H9 (cell line): ENCODE data around the gene LIX1L. TPM values are rescaled to one million over a fixed set of nuclear protein-coding genes. Genes with fewer than 3 reads are reported as not detected.

Experiments
- DNase-seq: peaks from one replicate; pipeline ENCODE4 v3.0.0-alpha.2; 2017
- H2AFZ ChIP-seq: one replicate; pipeline ENCODE4 v1.6.1; 2013; ENCODE audit warnings: mild to moderate bottlenecking, low read length, control low read depth, moderate library complexity
- H2AK5ac ChIP-seq: 2 replicates; pipeline ENCODE4 v1.6.1; 2013; ENCODE audit warnings: low read length, control low read depth, mixed read lengths; ENCODE audit not compliant: insufficient read length
- H2BK120ac ChIP-seq: one replicate; pipeline ENCODE4 v1.6.1; 2013; ENCODE audit warnings: low read depth, mild to moderate bottlenecking, low read length, control low read depth, inconsistent platforms; ENCODE audit not compliant: poor library complexity, severe bottlenecking
- H2BK12ac ChIP-seq: 2 replicates; pipeline ENCODE4 v1.6.1; 2013; ENCODE audit warnings: low read length, control low read depth, mixed read lengths, low read depth; ENCODE audit not compliant: insufficient read length
- H2BK15ac ChIP-seq: 2 replicates; pipeline ENCODE4 v1.6.1; 2013; ENCODE audit warnings: low read depth, low read length, control low read depth
- H2BK20ac ChIP-seq: one replicate; pipeline ENCODE4 v1.6.1; 2013; ENCODE audit warnings: low read depth, mild to moderate bottlenecking, low read length, control low read depth, inconsistent platforms; ENCODE audit not compliant: poor library complexity, severe bottlenecking
- H2BK5ac ChIP-seq: 2 replicates; pipeline ENCODE4 v1.6.1; 2013; ENCODE audit warnings: low read length, control low read depth, mixed read lengths; ENCODE audit not compliant: insufficient read length
- H3K14ac ChIP-seq: 2 replicates; pipeline ENCODE4 v1.6.1; 2013; ENCODE audit warnings: low read length, control low read depth; ENCODE audit not compliant: insufficient read depth
- H3K18ac ChIP-seq: 2 replicates; pipeline ENCODE4 v1.6.1; 2013; ENCODE audit warnings: low read depth, mild to moderate bottlenecking, mixed read lengths, low read length, control low read depth; ENCODE audit not compliant: insufficient read length
- H3K23ac ChIP-seq: 2 replicates; pipeline ENCODE4 v1.6.1; 2013; ENCODE audit warnings: low read length, control low read depth, mixed read lengths, low read depth; ENCODE audit not compliant: insufficient read length
- H3K23me2 ChIP-seq: 2 replicates; pipeline ENCODE4 v1.6.1; 2013; ENCODE audit warnings: low read depth, mild to moderate bottlenecking, mixed read lengths, low read length, control low read depth; ENCODE audit not compliant: insufficient read length, poor library complexity, severe bottlenecking
- H3K27ac ChIP-seq: 2 replicates; pipeline ENCODE4 v1.5.1; 2013; ENCODE audit warnings: low read length, control low read depth, mixed read lengths, low read depth; ENCODE audit not compliant: insufficient read length
- H3K27me3 ChIP-seq: 2 replicates; pipeline ENCODE4 v1.6.1; 2013; ENCODE audit warnings: low read length, control low read depth, inconsistent platforms; ENCODE audit not compliant: insufficient read depth
- H3K4ac ChIP-seq: 2 replicates; pipeline ENCODE4 v1.6.1; 2013; ENCODE audit warnings: low read depth, mild to moderate bottlenecking, control low read depth, inconsistent platforms, low read length, moderate library complexity
- H3K4me1 ChIP-seq: 2 replicates; pipeline ENCODE4 v1.6.1; 2013; ENCODE audit warnings: low read length, control low read depth, inconsistent platforms; ENCODE audit not compliant: insufficient read depth
- H3K4me2 ChIP-seq: 2 replicates; pipeline ENCODE4 v1.6.1; 2013; ENCODE audit warnings: low read length, control low read depth, mixed read lengths; ENCODE audit not compliant: insufficient read length, insufficient read depth
- H3K56ac ChIP-seq: 2 replicates; pipeline ENCODE4 v1.6.1; 2013; ENCODE audit warnings: low read depth, mild to moderate bottlenecking, mixed read lengths, low read length, control low read depth; ENCODE audit not compliant: insufficient read length
- H3K79me1 ChIP-seq: 2 replicates; pipeline ENCODE4 v1.6.1; 2013; ENCODE audit warnings: low read depth, mild to moderate bottlenecking, moderate library complexity, low read length, control low read depth, inconsistent platforms; ENCODE audit not compliant: insufficient read depth, poor library complexity, severe bottlenecking
- H3K79me2 ChIP-seq: 2 replicates; pipeline ENCODE4 v1.6.1; 2013; ENCODE audit warnings: low read length, control low read depth, inconsistent platforms; ENCODE audit not compliant: insufficient read depth
- H3K9ac ChIP-seq: 2 replicates; pipeline ENCODE4 v1.6.1; 2013; ENCODE audit warnings: low read length, control low read depth, mixed read lengths; ENCODE audit not compliant: insufficient read length; ENCODE audit errors: extremely low read depth
- H3K9me3 ChIP-seq: one replicate; pipeline ENCODE4 v1.6.1; 2013; ENCODE audit warnings: low read depth, low read length, inconsistent platforms; ENCODE audit not compliant: control insufficient read depth
- H3T11ph ChIP-seq: one replicate; pipeline ENCODE4 v1.6.1; 2013; ENCODE audit warnings: mild to moderate bottlenecking, low read length, control low read depth, inconsistent platforms
- H4K20me1 ChIP-seq: one replicate; pipeline ENCODE4 v1.6.1; 2013; ENCODE audit not compliant: control insufficient read depth, insufficient read length, insufficient read depth
- H4K5ac ChIP-seq: 2 replicates; pipeline ENCODE4 v1.6.1; 2013; ENCODE audit warnings: low read depth, mild to moderate bottlenecking, mixed read lengths, low read length, control low read depth; ENCODE audit not compliant: insufficient read length
- H4K8ac ChIP-seq: replicated peaks from 2 replicates; pipeline ENCODE4 v1.6.1; 2013; ENCODE audit warnings: low read length, control low read depth, mixed read lengths, low read depth; ENCODE audit not compliant: insufficient read length
- H4K91ac ChIP-seq: 2 replicates; pipeline ENCODE4 v1.6.1; 2013; ENCODE audit warnings: low read depth, mild to moderate bottlenecking, moderate library complexity, mixed read lengths, low read length, control low read depth; ENCODE audit not compliant: insufficient read length
- H3K27ac Mint-ChIP-seq, 3 experiments: 2 replicates in 2 of 3; 3 replicates in 1 of 3; pipeline ENCODE4 v1.8.0; 2020 to 2021; ENCODE audit warnings: mixed read lengths in 3 of 3, mild to moderate bottlenecking in 1 of 3, moderate library complexity in 1 of 3
- H3K27me3 Mint-ChIP-seq: 2 replicates; pipeline ENCODE4 v1.8.0; 2021; ENCODE audit warnings: low read depth, mild to moderate bottlenecking, moderate library complexity, mixed read lengths
- H3K36me3 Mint-ChIP-seq, 3 experiments: 2 replicates in 2 of 3; 3 replicates in 1 of 3; pipeline ENCODE4 v1.8.0; 2020 to 2021; ENCODE audit warnings: low read depth in 3 of 3, mixed read lengths in 3 of 3; ENCODE audit not compliant: insufficient read depth in 1 of 3
- H3K4me1 Mint-ChIP-seq, 2 experiments: 2 replicates each; pipeline ENCODE4 v1.8.0; 2020; ENCODE audit warnings: mixed read lengths in 2 of 2
- H3K4me3 Mint-ChIP-seq, 2 experiments: 2 replicates in 1 of 2; 3 replicates in 1 of 2; pipeline ENCODE4 v1.8.0; 2020 to 2021; ENCODE audit warnings: mild to moderate bottlenecking in 2 of 2, mixed read lengths in 2 of 2, moderate library complexity in 1 of 2
- H3K9me3 Mint-ChIP-seq, 2 experiments: 2 replicates in 1 of 2; 3 replicates in 1 of 2; pipeline ENCODE4 v1.8.0; 2020; ENCODE audit warnings: mild to moderate bottlenecking in 2 of 2, mixed read lengths in 2 of 2, moderate library complexity in 1 of 2
- WGBS: extraction: QIAGEN DNeasy Blood & Tissue Kit; methylation state at CpG from one replicate; pipeline ENCODE4 v1.1.7; 2013; ENCODE audit warnings: missing lambda C conversion rate, low lambda C conversion rate, mixed read lengths; ENCODE audit not compliant: insufficient read length; ENCODE audit errors: extremely low coverage; 5-methylcytosine and 5-hydroxymethylcytosine counted together
- total RNA-seq: library from RNA; stranded (reverse); gene quantifications from 2 replicates; pipeline ENCODE4 v1.2.1, GENCODE V29; 2021
- TF ChIP-seq, protein P1 (sequence below): fragments of 200-600 bp; sonication (generic); conservative IDR thresholded peaks from 3 replicates; pipeline ENCODE4 v1.8.0; 2021; ENCODE audit warnings: antibody characterized with exemption, mild to moderate bottlenecking

Gene LIX1L
- total RNA-seq, 1 experiment from 2014 or later: 5.9 TPM

GRCh38 chr1:145987926-145988325 is 30.1 kb upstream of the LIX1L start:
- Histone ChIP-seq H3K27me3 (no peaks in the 10 kb centered on the region), H4K91ac (no peak overlapping the region), H3T11ph (no peak overlapping the region), H3K18ac (no peak overlapping the region), H2BK15ac (no peak overlapping the region), H3K4me2 (no peak overlapping the region), H2BK5ac (no peak overlapping the region), H3K9ac (no peak overlapping the region), H4K20me1 (no peaks in the 10 kb centered on the region), H3K23me2 (no peaks in the 10 kb centered on the region), H3K79me2 (no peaks in the 10 kb centered on the region), H3K4me1 (peaks cover 9% of the 10 kb centered on the region; the same call in 1 of the 2 replicates), H3K4ac (no peak overlapping the region), H3K56ac (no peak overlapping the region), H2AFZ (no peak overlapping the region), H2BK120ac (no peak overlapping the region), H3K14ac (no peak overlapping the region), H2BK12ac (no peak overlapping the region), H4K8ac (no peak overlapping the region), H3K23ac (no peak overlapping the region), H2BK20ac (no peak overlapping the region), H3K79me1 (no peaks in the 10 kb centered on the region), H3K9me3 (no peaks in the 10 kb centered on the region), H4K5ac (no peak overlapping the region), H2AK5ac (no peak overlapping the region), H3K27ac (no peak overlapping the region)
- DNase-seq: no peak
- WGBS: no CpG with 5 or more reads among the region's 1 CpG
- TF ChIP-seq, protein P1, sequence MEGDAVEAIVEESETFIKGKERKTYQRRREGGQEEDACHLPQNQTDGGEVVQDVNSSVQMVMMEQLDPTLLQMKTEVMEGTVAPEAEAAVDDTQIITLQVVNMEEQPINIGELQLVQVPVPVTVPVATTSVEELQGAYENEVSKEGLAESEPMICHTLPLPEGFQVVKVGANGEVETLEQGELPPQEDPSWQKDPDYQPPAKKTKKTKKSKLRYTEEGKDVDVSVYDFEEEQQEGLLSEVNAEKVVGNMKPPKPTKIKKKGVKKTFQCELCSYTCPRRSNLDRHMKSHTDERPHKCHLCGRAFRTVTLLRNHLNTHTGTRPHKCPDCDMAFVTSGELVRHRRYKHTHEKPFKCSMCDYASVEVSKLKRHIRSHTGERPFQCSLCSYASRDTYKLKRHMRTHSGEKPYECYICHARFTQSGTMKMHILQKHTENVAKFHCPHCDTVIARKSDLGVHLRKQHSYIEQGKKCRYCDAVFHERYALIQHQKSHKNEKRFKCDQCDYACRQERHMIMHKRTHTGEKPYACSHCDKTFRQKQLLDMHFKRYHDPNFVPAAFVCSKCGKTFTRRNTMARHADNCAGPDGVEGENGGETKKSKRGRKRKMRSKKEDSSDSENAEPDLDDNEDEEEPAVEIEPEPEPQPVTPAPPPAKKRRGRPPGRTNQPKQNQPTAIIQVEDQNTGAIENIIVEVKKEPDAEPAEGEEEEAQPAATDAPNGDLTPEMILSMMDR: no peak
- Mint-ChIP-seq H3K36me3 (peaks cover 4 to 7% (median 5%) of the 10 kb centered on the region in 3 experiments; a peak in 5 of 7 replicates), H3K4me3 (no peak overlapping the region), H3K4me1 (peaks cover 17 to 29% of the 10 kb centered on the region in 2 experiments), H3K27ac (no peak overlapping the region), H3K27me3 (no peaks in the 10 kb centered on the region), H3K9me3 (no peaks in the 10 kb centered on the region)
